ENCODE results near the gene STARD9. TPM values are rescaled to one million over a fixed set of nuclear protein-coding genes. Genes with fewer than 3 reads are reported as not detected.

Gene STARD9
- polyA plus RNA-seq, 1 donor (not counting 4 experiments of a cell fraction or from before 2014, with no cell fraction given) = 0.76 TPM

GRCh38 chr15:42730536-42730935 lies 155.1 kb downstream of the STARD9 start:
- no peaks in the 10 kb centered on the region for H3K9me1 ChIP-seq (ENCODE audit: control insufficient read depth, extremely low read depth, insufficient read depth, low read length)
- no peaks in the 10 kb centered on the region for H3K79me2 ChIP-seq (ENCODE audit: control insufficient read depth, insufficient read depth, low read length)
- H3K4me2 ChIP-seq (ENCODE audit: control insufficient read depth, extremely low read depth, insufficient read depth, low read depth, low read length) = no peak overlapping the region
- TF ChIP-seq EZH2 (IDR thresholded peaks at IDR 0.05; ENCODE audit: low read length) (no peak), CTCF (optimal IDR thresholded peaks at IDR 0.05 in 1 of 3, IDR thresholded peaks at IDR 0.05 in 1 of 3, conservative IDR thresholded peaks at IDR 0.05 in 1 of 3; ENCODE audit: extremely low read depth in 1 of 3, insufficient read depth in 2 of 3, low read length in 3 of 3) (no peak)
- H3K9me3 ChIP-seq (ENCODE audit: control insufficient read depth, low read depth, low read length) = no peaks in the 10 kb centered on the region
- no peak overlapping the region for H3K9ac ChIP-seq (ENCODE audit: control insufficient read depth, extremely low read depth, insufficient read depth, low read length)
- no peaks in the 10 kb centered on the region for H4K20me1 ChIP-seq (ENCODE audit: control insufficient read depth, extremely low read depth, insufficient read depth, low read length)
- dilution Hi-C loops (cut with MboI; ENCODE audit: extremely low pct_ligation_motif_present, low sequenced_read_pairs) = no loop called here
- H3K4me1 ChIP-seq (ENCODE audit: control insufficient read depth, extremely low read depth, insufficient read depth, low read length) = no peaks in the 10 kb centered on the region
- no peak for DNase-seq (ENCODE audit: low read depth, low spot score)
- peaks cover 37 to 63% of the 10 kb centered on the region in 2 experiments for H3K36me3 ChIP-seq (ENCODE audit: control insufficient read depth in 2 of 2, extremely low read depth in 1 of 2, insufficient read depth in 2 of 2, low read length in 2 of 2)
- no peak for FAIRE-seq
- H3K4me3 ChIP-seq (ENCODE audit: control insufficient read depth in 2 of 3, extremely low read depth in 1 of 3, insufficient read depth in 2 of 3, low read depth in 1 of 3, low read length in 3 of 3) = no peak overlapping the region
- H2AFZ ChIP-seq (ENCODE audit: control insufficient read depth, low read length) = no peak overlapping the region
- no peak overlapping the region for H3K27ac ChIP-seq (ENCODE audit: control insufficient read depth, insufficient read depth, low read length)
- no peaks in the 10 kb centered on the region for H3K27me3 ChIP-seq (ENCODE audit: control insufficient read depth, extremely low read depth, insufficient read depth, low read length)

- TF ChIP-seq EZH2 (IDR thresholded peaks at IDR 0.05; ENCODE audit: low read length) (no peak), CTCF (optimal IDR thresholded peaks at IDR 0.05 in 1 of 3, IDR thresholded peaks at IDR 0.05 in 1 of 3, conservative IDR thresholded peaks at IDR 0.05 in 1 of 3; ENCODE audit: extremely low read depth in 1 of 3, insufficient read depth in 2 of 3, low read length in 3 of 3) (no peak)
- Histone ChIP-seq H3K36me3 (ENCODE audit: control insufficient read depth in 2 of 2, extremely low read depth in 1 of 2, insufficient read depth in 2 of 2, low read length in 2 of 2) (peaks cover 34 to 57% of the 10 kb centered on the region in 2 experiments), H3K27me3 (ENCODE audit: control insufficient read depth, extremely low read depth, insufficient read depth, low read length) (no peaks in the 10 kb centered on the region), H2AFZ (ENCODE audit: control insufficient read depth, low read length) (no peak overlapping the region), H3K9ac (ENCODE audit: control insufficient read depth, extremely low read depth, insufficient read depth, low read length) (no peak overlapping the region), H3K4me3 (ENCODE audit: control insufficient read depth in 2 of 3, extremely low read depth in 1 of 3, insufficient read depth in 2 of 3, low read depth in 1 of 3, low read length in 3 of 3) (no peak overlapping the region), H4K20me1 (ENCODE audit: control insufficient read depth, extremely low read depth, insufficient read depth, low read length) (no peaks in the 10 kb centered on the region), H3K9me1 (ENCODE audit: control insufficient read depth, extremely low read depth, insufficient read depth, low read length) (no peaks in the 10 kb centered on the region), H3K9me3 (ENCODE audit: control insufficient read depth, low read depth, low read length) (no peaks in the 10 kb centered on the region), H3K27ac (ENCODE audit: control insufficient read depth, insufficient read depth, low read length) (no peak overlapping the region), H3K4me1 (ENCODE audit: control insufficient read depth, extremely low read depth, insufficient read depth, low read length) (peaks cover 7% of the 10 kb centered on the region), H3K4me2 (ENCODE audit: control insufficient read depth, extremely low read depth, insufficient read depth, low read depth, low read length) (no peak overlapping the region), H3K79me2 (ENCODE audit: control insufficient read depth, insufficient read depth, low read length) (peaks cover 4% of the 10 kb centered on the region)
- FAIRE-seq (no peak), DNase-seq (ENCODE audit: low read depth, low spot score) (no peak)
- dilution Hi-C loops (cut with MboI; ENCODE audit: extremely low pct_ligation_motif_present, low sequenced_read_pairs) = no loop called here
Observed at GRCh38 chr15:42731461-42731860, 156.1 kb downstream of the STARD9 start.

All from keratinocyte (primary cell).